KMS-11 (cell line): ENCODE results near the gene LCN1.
"Not testable (repeated sequence)": the region's sequence is repeated elsewhere in the genome, so short reads cannot be mapped to it uniquely, and the experiment has no call there.

Source experiments
- H2AFZ ChIP-seq: fragments of 200-600 bp; sonication (generic); 2 replicates; pipeline ENCODE4 v1.6.1; 2016; ENCODE audit warnings: antibody characterized with exemption, mixed run types, low read depth
- H3K27ac ChIP-seq: fragments of 200-600 bp; sonication (generic); 2 replicates; pipeline ENCODE4 v1.6.1; 2016; ENCODE audit warnings: mild to moderate bottlenecking, mixed run types
- H3K27me3 ChIP-seq: fragments of 200-600 bp; sonication (generic); 2 replicates; pipeline ENCODE4 v1.6.1; 2017; ENCODE audit warnings: mild to moderate bottlenecking, low read depth, mixed run types, moderate library complexity; ENCODE audit not compliant: insufficient read depth
- H3K36me3 ChIP-seq: fragments of 200-600 bp; sonication (generic); 2 replicates; pipeline ENCODE4 v1.6.1; 2017; ENCODE audit warnings: mild to moderate bottlenecking, mixed run types; ENCODE audit not compliant: insufficient read depth
- H3K4me1 ChIP-seq: fragments of 200-600 bp; sonication (generic); 2 replicates; pipeline ENCODE4 v1.6.1; 2016; ENCODE audit warnings: mild to moderate bottlenecking, low read depth, mixed run types; ENCODE audit not compliant: poor library complexity, severe bottlenecking
- H3K4me2 ChIP-seq: fragments of 200-600 bp; sonication (generic); 2 replicates; pipeline ENCODE4 v1.7.0; 2016; ENCODE audit warnings: mild to moderate bottlenecking, mixed run types
- H3K4me3 ChIP-seq: fragments of 200-600 bp; sonication (generic); IDR thresholded peaks from 2 replicates; pipeline ENCODE4 v1.6.1; 2017; ENCODE audit warnings: low read depth, low read length, mixed read lengths; ENCODE audit not compliant: insufficient read depth
- H3K79me2 ChIP-seq: fragments of 200-600 bp; sonication (generic); 2 replicates; pipeline ENCODE4 v1.6.1; 2016; ENCODE audit warnings: low read depth, mixed run types; ENCODE audit not compliant: insufficient read depth
- H3K9ac ChIP-seq: fragments of 200-600 bp; sonication (generic); 2 replicates; pipeline ENCODE4 v1.6.1; 2016; ENCODE audit warnings: mild to moderate bottlenecking, mixed run types
- H4K20me1 ChIP-seq: fragments of 200-600 bp; sonication (generic); 2 replicates; pipeline ENCODE4 v1.6.1; 2016; ENCODE audit warnings: mild to moderate bottlenecking, mixed run types; ENCODE audit not compliant: insufficient read depth
- CTCF ChIP-seq: fragments of 200-600 bp; sonication (generic); conservative IDR thresholded peaks from 2 replicates; pipeline ENCODE4 v1.6.1; 2017; ENCODE audit warnings: low read depth, mild to moderate bottlenecking, antibody characterized with exemption, low read length, moderate library complexity, mixed read lengths

The LCN1 gene

DNA sequence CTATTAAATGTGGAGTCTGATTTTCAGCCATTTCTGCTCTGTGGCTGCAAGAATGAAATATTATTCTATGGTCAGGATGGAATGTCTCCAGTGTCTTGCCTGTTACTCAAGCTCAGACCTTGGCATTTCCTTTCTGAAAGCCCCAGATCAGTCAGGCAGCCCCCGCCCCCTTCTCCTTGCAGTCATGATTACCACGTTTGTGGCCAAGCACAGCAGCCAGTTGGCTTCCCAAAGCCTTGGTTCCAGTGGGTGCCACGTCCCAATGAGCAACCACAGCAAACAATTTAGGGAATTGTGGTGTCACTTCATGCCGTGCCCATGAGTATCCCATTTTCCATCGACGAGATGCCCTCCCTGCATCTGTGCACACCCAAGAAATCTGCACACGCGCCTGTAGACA lies 15.0 kb downstream of the LCN1 start:
- Histone ChIP-seq H3K4me3 (no peak overlapping the region), H2AFZ (no peak overlapping the region), H3K27ac (no peak overlapping the region), H3K27me3 (peaks cover 43% of the 10 kb centered on the region; the same call in 1 of the 2 replicates), H3K36me3 (no peaks in the 10 kb centered on the region), H3K9ac (no peak overlapping the region), H3K79me2 (no peaks in the 10 kb centered on the region), H4K20me1 (no peaks in the 10 kb centered on the region), H3K4me1 (no peaks in the 10 kb centered on the region), H3K4me2 (no peak overlapping the region)
- no peak for TF ChIP-seq CTCF

DNA sequence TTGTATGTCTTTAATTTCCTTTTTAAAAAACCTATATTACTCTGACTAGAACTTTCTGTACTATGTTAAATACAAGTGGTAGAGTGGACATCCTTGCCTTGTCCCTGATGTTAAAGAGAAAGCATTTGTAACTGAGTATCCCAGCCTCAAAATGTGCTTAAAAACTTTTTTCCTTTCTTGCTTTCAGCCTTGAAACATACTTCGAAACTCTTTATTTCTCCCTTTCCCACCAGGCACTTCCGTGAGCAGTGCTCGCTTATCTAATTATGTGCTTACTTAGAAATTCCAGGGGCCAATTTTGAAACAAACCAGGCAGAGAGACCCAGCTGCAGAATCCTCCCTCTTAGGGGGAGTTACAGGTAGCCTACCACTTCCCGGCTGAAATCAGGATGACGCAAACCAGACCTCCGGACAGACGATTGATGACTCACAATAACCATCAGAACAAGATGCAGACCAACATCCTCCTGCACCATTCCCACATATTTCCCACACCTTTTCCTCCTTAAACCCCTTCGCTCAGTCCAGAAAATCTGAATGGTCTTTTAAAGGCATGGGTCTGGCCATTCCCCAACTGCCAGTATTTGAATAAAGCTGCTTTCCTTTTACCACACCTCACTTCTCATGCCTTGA lies 22.1 kb downstream of the LCN1 start:
- H3K79me2 ChIP-seq, H3K4me2 ChIP-seq, H3K4me1 ChIP-seq, H4K20me1 ChIP-seq, H2AFZ ChIP-seq, H3K36me3 ChIP-seq, H3K4me3 ChIP-seq, H3K9ac ChIP-seq, H3K27ac ChIP-seq: not testable (repeated sequence)
- peaks cover 33% of the 10 kb centered on the region; the same call in 1 of the 2 replicates for H3K27me3 ChIP-seq

GRCh38 chr9:135544981-135545635 lies 23.9 kb downstream of the LCN1 start:
- Histone ChIP-seq H3K36me3 (no peaks in the 10 kb centered on the region), H3K4me3 (no peak overlapping the region), H4K20me1 (no peaks in the 10 kb centered on the region), H3K4me1 (no peaks in the 10 kb centered on the region), H3K9ac (no peak overlapping the region), H3K4me2 (no peak overlapping the region), H3K79me2 (no peaks in the 10 kb centered on the region), H3K27me3 (peaks cover 21% of the 10 kb centered on the region; the same call in 1 of the 2 replicates), H3K27ac (no peak overlapping the region), H2AFZ (no peak overlapping the region)
- TF ChIP-seq CTCF, result no peak

DNA sequence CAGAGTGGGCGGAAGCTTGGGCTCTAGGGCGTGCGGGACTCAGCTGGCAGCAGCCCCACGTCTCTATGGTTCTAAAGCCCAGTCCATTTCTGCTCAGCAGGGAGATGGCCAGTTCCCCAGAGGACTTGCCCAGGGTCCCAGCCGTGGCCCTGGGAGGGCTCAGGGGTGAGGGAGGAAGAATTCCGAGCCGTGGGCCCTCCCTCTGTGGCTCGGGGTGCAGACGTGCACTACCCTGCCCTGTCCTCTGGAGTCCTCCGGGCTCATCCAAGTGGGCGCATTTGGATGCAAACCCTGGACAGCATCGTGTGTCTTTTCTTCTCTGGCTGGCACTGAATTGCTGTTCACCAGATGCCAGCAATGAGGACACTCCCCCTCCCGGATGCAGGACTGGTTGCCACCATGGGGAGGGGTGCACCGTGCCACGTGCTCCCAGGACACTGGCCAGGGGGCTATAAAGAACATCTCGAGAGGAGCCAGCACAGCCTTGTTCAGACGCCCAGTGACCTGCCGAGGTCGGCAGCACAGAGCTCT lies 24.5 kb downstream of the LCN1 start, which contains the start of gene OBP2A:
TSS of gene OBP2A (plus strand) at position 481 of the 531 bp plus-strand sequence. CDS start 55 bp downstream, outside the sequence.
- H3K4me2 ChIP-seq, H3K27ac ChIP-seq, H4K20me1 ChIP-seq, H3K4me3 ChIP-seq, H2AFZ ChIP-seq, H3K4me1 ChIP-seq, H3K9ac ChIP-seq, H3K36me3 ChIP-seq, H3K79me2 ChIP-seq: not testable (repeated sequence)
- peaks cover 23% of the 10 kb centered on the region; the same call in 1 of the 2 replicates for H3K27me3 ChIP-seq

GRCh38 chr9:135546792-135547617 lies 25.8 kb downstream of the LCN1 start:
- not testable (repeated sequence) for H3K4me2 ChIP-seq, H3K79me2 ChIP-seq, H3K9ac ChIP-seq, H3K27ac ChIP-seq, H2AFZ ChIP-seq, H3K4me1 ChIP-seq, H4K20me1 ChIP-seq, H3K4me3 ChIP-seq, H3K36me3 ChIP-seq
- peaks cover 28% of the 10 kb centered on the region; the same call in 1 of the 2 replicates for H3K27me3 ChIP-seq
